ENCODE results near the gene FAM13A.

- no peak for TF ChIP-seq CTCF (IDR thresholded peaks at IDR 0.05)
- TF ChIP-seq POLR2A (IDR thresholded peaks at IDR 0.05), result no peak
Observed at GRCh38 chr4:89009115-89009514, 47.9 kb downstream of the FAM13A start.
